Neural progenitor cell (in vitro differentiated cells): ENCODE results near the gene CX3CL1. TPM values are rescaled to one million over a fixed set of nuclear protein-coding genes. Genes with fewer than 3 reads are reported as not detected.
A peak's percentile ranks its signal among the peaks of the same experiment; 100 is the strongest.

ENCODE experiments used
- DNase-seq: peaks from one replicate; pipeline ENCODE4 v3.0.0-alpha.2; 2016; ENCODE audit warnings: low spot score
- H2AFZ ChIP-seq: fragments of 200-600 bp; sonication (generic); replicated peaks from 2 replicates; pipeline ENCODE4 v1.6.1; 2016; ENCODE audit warnings: antibody characterized with exemption
- H3F3A ChIP-seq: fragments of 200-600 bp; sonication (generic); 2 replicates; pipeline ENCODE4 v1.6.1; 2016; ENCODE audit warnings: antibody characterized with exemption, low read depth
- H3K27ac ChIP-seq: fragments of 200-600 bp; sonication (generic); 2 replicates; pipeline ENCODE4 v1.5.1; 2016; ENCODE audit warnings: mild to moderate bottlenecking
- H3K27me3 ChIP-seq: fragments of 200-600 bp; sonication (generic); 2 replicates; pipeline ENCODE4 v1.6.1; 2016; ENCODE audit warnings: mild to moderate bottlenecking, moderate library complexity
- H3K36me3 ChIP-seq: fragments of 200-600 bp; sonication (generic); 2 replicates; pipeline ENCODE4 v1.5.1; 2016
- H3K4me1 ChIP-seq: fragments of 200-600 bp; sonication (generic); 2 replicates; pipeline ENCODE4 v1.6.1; 2016; ENCODE audit warnings: mixed run types
- H3K4me2 ChIP-seq: fragments of 200-600 bp; sonication (generic); 2 replicates; pipeline ENCODE4 v1.6.1; 2016
- H3K4me3 ChIP-seq: fragments of 200-600 bp; sonication (generic); 2 replicates; pipeline ENCODE4 v1.5.1; 2016
- H3K79me2 ChIP-seq: fragments of 200-600 bp; sonication (generic); 2 replicates; pipeline ENCODE4 v1.6.1; 2016; ENCODE audit warnings: low read depth
- H3K9ac ChIP-seq: fragments of 200-600 bp; sonication (generic); 2 replicates; pipeline ENCODE4 v1.6.1; 2016
- H3K9me3 ChIP-seq: fragments of 200-600 bp; sonication (generic); 2 replicates; pipeline ENCODE4 v1.5.1; 2016; ENCODE audit warnings: low read depth
- H4K20me1 ChIP-seq: fragments of 200-600 bp; sonication (generic); 2 replicates; pipeline ENCODE4 v1.6.1; 2016; ENCODE audit warnings: low read depth
- H3K27ac Mint-ChIP-seq: 3 replicates; pipeline ENCODE4 v1.8.0; 2021; ENCODE audit warnings: mixed read lengths
- H3K27me3 Mint-ChIP-seq: 2 replicates; pipeline ENCODE4 v1.8.0; 2022; ENCODE audit warnings: low read depth, mild to moderate bottlenecking, inconsistent platforms, moderate library complexity, mixed read lengths; ENCODE audit not compliant: insufficient read depth
- H3K36me3 Mint-ChIP-seq: 3 replicates; pipeline ENCODE4 v1.8.0; 2021; ENCODE audit warnings: mixed read lengths
- H3K4me1 Mint-ChIP-seq: 3 replicates; pipeline ENCODE4 v1.8.0; 2021; ENCODE audit warnings: mixed read lengths
- H3K4me3 Mint-ChIP-seq: 3 replicates; pipeline ENCODE4 v1.8.0; 2021; ENCODE audit warnings: mild to moderate bottlenecking, moderate library complexity, mixed read lengths
- H3K9me3 Mint-ChIP-seq: 3 replicates; pipeline ENCODE4 v1.8.0; 2020; ENCODE audit warnings: mixed read lengths
- EZH2 ChIP-seq: fragments of 200-600 bp; sonication (generic); IDR thresholded peaks from 2 replicates; pipeline ENCODE4 v1.6.1; 2017; ENCODE audit warnings: antibody characterized with exemption, mild to moderate bottlenecking, moderate library complexity
- EZH2phosphoT487 ChIP-seq: fragments of 200-600 bp; sonication (generic); IDR thresholded peaks from 2 replicates; pipeline ENCODE4 v1.6.1; 2017; ENCODE audit warnings: antibody characterized with exemption
- total RNA-seq: library from RNA; depleted of rRNA; stranded (reverse); fragments of >200 nt; gene quantifications from 2 replicates; pipeline ENCODE4 v1.2.3, GENCODE V29; 2015; ENCODE audit warnings: low replicate concordance
- TF ChIP-seq, protein P1 (sequence below): fragments of 200-600 bp; sonication (generic); IDR thresholded peaks from 2 replicates; pipeline ENCODE4 v1.5.1; 2017; ENCODE audit warnings: antibody characterized with exemption, mild to moderate bottlenecking

Gene CX3CL1
- total RNA-seq, 1 donor from 2014 or later, result 0.65 TPM

DNA sequence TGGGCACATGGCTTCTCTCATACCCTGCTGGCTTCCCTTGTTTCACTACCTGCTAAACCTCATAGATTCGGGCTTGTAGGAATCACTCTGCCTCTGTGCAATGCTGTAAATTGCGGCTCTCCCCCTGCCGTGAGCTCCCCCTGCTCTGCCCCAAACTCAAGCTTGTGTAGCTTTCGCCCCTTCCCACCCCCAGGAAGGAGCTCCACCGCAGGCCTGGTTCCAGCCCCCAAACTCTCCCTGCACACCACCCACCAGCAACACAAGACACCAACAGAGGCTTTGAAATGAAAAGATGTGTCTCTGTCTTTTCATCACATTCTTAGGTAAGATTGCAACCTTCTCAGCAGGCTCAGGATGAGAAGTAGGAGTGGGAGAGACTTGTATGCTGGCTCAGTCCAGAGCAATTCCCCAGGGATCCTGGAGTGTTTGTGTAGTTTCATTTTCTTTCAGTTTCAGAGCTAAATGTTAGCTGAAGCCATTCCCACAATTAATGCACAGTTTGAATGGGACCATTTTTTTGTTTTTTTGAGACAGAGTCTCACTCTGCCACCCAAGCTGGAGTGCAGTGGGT is 14.2 kb downstream of the CX3CL1 start:
- no peak overlapping the region for H3K4me3 ChIP-seq
- H3K9ac ChIP-seq, result no peak overlapping the region
- H3K27me3 ChIP-seq, result no peaks in the 10 kb centered on the region
- H3K4me1 ChIP-seq, result peaks cover 4% of the 10 kb centered on the region
- H3K27ac Mint-ChIP-seq, result peak overlapping the region; percentile 70
- no peaks in the 10 kb centered on the region for H3K36me3 ChIP-seq
- H3K27me3 Mint-ChIP-seq, result peaks cover 11% of the 10 kb centered on the region
- no peaks in the 10 kb centered on the region for H3K79me2 ChIP-seq
- DNase-seq, result no peak
- H3K4me2 ChIP-seq, result peak overlapping the region; percentile 58
- no peak overlapping the region for H3K4me3 Mint-ChIP-seq
- TF ChIP-seq EZH2phosphoT487 (no peak), EZH2 (no peak)
- TF ChIP-seq, protein P1, sequence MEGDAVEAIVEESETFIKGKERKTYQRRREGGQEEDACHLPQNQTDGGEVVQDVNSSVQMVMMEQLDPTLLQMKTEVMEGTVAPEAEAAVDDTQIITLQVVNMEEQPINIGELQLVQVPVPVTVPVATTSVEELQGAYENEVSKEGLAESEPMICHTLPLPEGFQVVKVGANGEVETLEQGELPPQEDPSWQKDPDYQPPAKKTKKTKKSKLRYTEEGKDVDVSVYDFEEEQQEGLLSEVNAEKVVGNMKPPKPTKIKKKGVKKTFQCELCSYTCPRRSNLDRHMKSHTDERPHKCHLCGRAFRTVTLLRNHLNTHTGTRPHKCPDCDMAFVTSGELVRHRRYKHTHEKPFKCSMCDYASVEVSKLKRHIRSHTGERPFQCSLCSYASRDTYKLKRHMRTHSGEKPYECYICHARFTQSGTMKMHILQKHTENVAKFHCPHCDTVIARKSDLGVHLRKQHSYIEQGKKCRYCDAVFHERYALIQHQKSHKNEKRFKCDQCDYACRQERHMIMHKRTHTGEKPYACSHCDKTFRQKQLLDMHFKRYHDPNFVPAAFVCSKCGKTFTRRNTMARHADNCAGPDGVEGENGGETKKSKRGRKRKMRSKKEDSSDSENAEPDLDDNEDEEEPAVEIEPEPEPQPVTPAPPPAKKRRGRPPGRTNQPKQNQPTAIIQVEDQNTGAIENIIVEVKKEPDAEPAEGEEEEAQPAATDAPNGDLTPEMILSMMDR, result no peak
- no peaks in the 10 kb centered on the region for H4K20me1 ChIP-seq
- H3K27ac ChIP-seq, result no peak overlapping the region
- peaks cover 6% of the 10 kb centered on the region for H3K36me3 Mint-ChIP-seq
- no peaks in the 10 kb centered on the region for H3K9me3 ChIP-seq
- peaks cover 12% of the 10 kb centered on the region for H3F3A ChIP-seq
- peak overlapping the region; percentile 96 for H2AFZ ChIP-seq
- H3K4me1 Mint-ChIP-seq, result peaks cover 14% of the 10 kb centered on the region
- no peaks in the 10 kb centered on the region for H3K9me3 Mint-ChIP-seq

- Mint-ChIP-seq H3K27me3 (peaks cover 15% of the 10 kb centered on the region), H3K36me3 (peaks cover 6% of the 10 kb centered on the region), H3K27ac (no peak overlapping the region), H3K9me3 (no peaks in the 10 kb centered on the region), H3K4me1 (peaks cover 14% of the 10 kb centered on the region), H3K4me3 (no peak overlapping the region)
- Histone ChIP-seq H3K9me3 (no peaks in the 10 kb centered on the region), H3K4me1 (peaks cover 4% of the 10 kb centered on the region), H3F3A (peaks cover 12% of the 10 kb centered on the region), H3K4me3 (no peak overlapping the region), H3K9ac (no peak overlapping the region), H3K4me2 (no peak overlapping the region), H4K20me1 (no peaks in the 10 kb centered on the region), H3K27me3 (no peaks in the 10 kb centered on the region), H2AFZ (no peak overlapping the region), H3K27ac (no peak overlapping the region), H3K36me3 (no peaks in the 10 kb centered on the region), H3K79me2 (no peaks in the 10 kb centered on the region)
- DNase-seq, result no peak
- no peak for TF ChIP-seq EZH2phosphoT487
- TF ChIP-seq, protein P1, result no peak
- TF ChIP-seq EZH2, result no peak
Measured at GRCh38 chr16:57387598-57388354, 15.5 kb downstream of the CX3CL1 start.

DNA sequence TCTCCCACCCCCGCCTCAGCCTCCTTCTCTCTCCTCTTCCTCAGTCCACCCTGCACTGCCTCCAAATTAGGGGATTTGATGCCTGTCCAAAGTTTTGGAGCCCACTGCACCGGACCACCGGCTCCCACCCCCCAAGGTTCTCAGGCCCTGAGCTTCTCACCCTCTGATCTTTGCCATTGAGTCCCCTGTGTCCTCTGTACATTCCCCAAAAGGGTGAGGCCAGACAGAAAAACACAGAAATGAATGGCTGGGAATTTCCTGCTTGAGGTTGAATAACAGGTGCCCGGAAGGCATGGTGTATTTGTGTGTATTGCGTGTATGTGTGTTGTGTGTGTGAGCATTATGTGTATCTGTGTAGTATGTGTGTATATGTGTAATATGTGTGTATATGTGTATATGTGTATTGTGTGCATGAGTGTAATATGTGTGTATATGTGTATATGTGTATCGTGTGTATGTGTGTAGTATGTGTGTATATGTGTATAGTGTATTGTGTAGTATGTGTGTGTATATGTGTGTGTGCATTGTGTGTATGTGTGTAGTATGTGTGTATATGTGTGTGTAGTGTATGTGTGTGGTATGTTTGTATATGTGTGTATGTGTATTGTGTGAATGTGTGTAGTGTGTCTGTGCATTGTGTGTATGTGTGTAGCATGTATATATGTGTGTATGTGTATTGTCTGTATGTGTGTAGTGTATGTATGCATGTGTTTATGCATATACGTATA is 16.2 kb downstream of the CX3CL1 start:
- no peaks in the 10 kb centered on the region for H4K20me1 ChIP-seq
- peaks cover 12% of the 10 kb centered on the region for H3F3A ChIP-seq
- Mint-ChIP-seq H3K27me3 (peaks cover 19% of the 10 kb centered on the region), H3K4me1 (peaks cover 14% of the 10 kb centered on the region), H3K9me3 (no peaks in the 10 kb centered on the region), H3K27ac (no peak overlapping the region), H3K36me3 (peaks cover 1% of the 10 kb centered on the region), H3K4me3 (no peak overlapping the region)
- DNase-seq, result no peak
- TF ChIP-seq EZH2 (no peak), EZH2phosphoT487 (no peak)
- TF ChIP-seq, protein P1, result no peak
- no peak overlapping the region for H3K27ac ChIP-seq
- no peak overlapping the region for H3K4me3 ChIP-seq
- peaks cover 4% of the 10 kb centered on the region for H3K4me1 ChIP-seq
- no peaks in the 10 kb centered on the region for H3K36me3 ChIP-seq
- H3K9ac ChIP-seq, result no peak overlapping the region
- H3K27me3 ChIP-seq, result no peaks in the 10 kb centered on the region
- H2AFZ ChIP-seq, result no peak overlapping the region
- no peak overlapping the region for H3K4me2 ChIP-seq
- H3K79me2 ChIP-seq, result no peaks in the 10 kb centered on the region
- H3K9me3 ChIP-seq, result no peaks in the 10 kb centered on the region
